T-helper 9 cell (primary cell): ENCODE measurements around the gene OR2T34.
"Not testable (repeated sequence)": the region's sequence is repeated elsewhere in the genome, so short reads cannot be mapped to it uniquely, and the experiment has no call there.

Experiments
- DNase-seq: peaks from one replicate; pipeline ENCODE4 v3.0.0-alpha.2; 2020
- total RNA-seq, 2 donors: gene quantifications; one replicate each; lab custom pipeline; 2026; lab: John Stamatoyannopoulos, UW

OR2T34 gene, protein sequence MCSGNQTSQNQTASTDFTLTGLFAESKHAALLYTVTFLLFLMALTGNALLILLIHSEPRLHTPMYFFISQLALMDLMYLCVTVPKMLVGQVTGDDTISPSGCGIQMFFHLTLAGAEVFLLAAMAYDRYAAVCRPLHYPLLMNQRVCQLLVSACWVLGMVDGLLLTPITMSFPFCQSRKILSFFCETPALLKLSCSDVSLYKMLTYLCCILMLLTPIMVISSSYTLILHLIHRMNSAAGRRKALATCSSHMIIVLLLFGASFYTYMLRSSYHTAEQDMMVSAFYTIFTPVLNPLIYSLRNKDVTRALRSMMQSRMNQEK
- total RNA-seq = 0 reads per million in 2 donors

DNA sequence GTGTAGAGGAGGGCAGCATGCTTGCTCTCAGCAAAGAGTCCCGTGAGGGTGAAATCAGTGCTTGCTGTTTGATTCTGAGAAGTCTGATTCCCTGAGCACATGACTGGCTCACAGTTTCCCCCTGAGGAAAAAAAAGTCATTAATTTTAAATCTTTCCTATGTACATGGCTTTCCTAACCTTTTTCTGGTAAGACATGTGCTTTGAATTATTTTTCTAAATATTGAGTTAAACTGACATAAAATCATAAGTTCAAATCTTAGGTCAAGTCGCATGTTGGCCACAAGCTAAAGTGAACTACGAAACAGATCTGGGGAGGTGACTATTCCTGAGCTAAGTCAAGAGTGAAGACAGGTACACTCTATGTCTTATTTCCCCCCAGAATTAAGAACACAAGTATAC lies at the start of gene OR2T34:
OR2T34 (minus strand) TSS at position 101 of the 400 bp plus-strand sequence; CDS start at position 101, 0 bp downstream.
- DNase-seq = not testable (repeated sequence)

DNA sequence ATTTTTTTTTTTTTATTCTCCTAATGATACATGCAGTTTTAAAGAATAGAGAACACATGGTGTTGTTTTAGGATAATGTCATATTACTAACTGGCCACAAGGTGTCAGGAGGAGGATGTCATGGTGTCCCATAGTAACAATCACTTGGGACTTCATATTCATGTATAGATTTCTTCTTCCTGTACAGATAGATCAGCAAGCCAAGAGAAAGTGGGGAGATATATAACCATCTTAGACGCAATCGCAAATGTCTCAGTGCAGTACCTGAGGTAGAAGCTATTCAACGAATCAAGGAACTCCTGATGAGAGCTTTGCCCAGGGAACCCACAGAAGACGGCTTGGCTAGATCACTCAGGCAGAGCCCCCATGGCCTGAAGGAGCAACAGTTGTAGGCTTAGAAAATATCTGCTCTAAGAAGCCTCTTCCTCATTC lies 48.0 kb upstream of the OR2T34 start:
- no peak for DNase-seq

DNA sequence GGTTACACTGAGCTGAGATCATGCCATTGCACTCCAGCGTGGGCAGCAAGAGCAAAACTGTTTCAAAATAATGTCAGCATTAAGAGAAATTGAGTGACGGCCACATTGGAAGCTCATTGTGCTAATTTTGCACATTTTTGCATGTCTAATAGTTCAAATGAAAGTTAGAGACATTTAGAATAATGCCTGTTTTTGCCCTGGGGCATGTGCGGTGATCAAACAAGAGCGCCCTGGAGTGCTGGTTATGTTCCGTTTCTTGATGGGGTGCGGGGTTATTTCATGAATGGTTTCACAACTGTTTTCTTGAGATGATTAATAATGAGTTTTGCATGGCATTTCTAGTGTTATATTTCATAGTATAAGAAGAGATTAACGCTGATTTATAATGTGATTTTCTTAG lies 47.2 kb upstream of the OR2T34 start:
- no peak for DNase-seq

DNA sequence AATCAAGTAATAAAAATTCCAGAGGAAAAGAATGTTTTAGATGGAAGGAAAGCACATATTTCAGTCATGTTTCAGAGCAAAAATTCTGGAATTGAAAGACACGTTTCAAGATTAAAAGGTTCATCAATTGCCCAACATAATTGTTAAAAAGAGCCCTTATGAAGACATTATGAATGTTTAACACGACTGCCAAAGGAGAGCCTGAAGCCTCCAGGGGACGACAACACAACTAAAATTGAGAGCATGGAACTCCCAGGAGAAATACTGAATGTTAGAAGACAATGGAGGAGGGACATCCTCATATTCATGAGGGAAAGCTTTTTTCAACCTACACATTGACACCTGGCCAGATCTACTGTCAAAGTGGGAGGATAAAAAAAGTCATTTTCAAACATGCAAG lies 44.3 kb upstream of the OR2T34 start:
- peak; percentile 16 for DNase-seq

DNA sequence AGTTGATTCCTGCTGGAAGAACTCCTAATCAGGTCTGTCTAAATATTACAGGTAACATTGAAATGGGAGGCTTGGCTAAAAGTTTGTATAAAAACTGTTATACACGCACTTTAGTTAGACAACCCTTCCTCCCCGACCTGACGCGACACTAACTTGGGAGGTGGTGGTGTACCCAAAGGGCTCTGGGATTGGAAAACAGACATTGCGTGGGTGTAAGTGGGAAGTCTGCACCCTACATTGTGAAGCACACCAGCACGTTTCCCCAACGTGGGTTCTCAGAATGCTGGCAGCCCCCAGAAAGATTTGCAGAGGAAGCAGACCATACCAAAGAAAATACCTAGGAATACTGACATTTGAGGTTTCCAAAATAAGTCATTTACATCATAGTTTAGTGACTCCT lies 43.6 kb upstream of the OR2T34 start:
- no peak for DNase-seq

DNA sequence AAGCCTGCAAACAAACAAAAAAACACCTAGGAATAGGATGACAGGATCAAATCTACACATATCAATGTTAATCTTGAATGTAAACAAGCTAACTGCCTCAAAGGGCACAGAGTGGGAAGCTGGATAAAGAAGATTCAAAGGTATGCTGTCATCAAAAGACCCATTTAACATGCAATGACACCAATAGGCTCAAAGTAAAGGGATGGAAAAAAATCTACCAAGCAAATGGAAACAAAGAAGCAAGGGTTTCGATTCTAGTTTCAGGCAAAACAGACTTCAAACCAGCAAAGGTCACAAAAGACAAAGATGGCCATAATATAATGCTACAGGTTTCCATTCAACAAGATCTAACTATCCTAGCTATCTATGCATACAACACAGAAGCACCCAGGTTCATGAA lies 39.2 kb upstream of the OR2T34 start:
- DNase-seq = no peak

DNA sequence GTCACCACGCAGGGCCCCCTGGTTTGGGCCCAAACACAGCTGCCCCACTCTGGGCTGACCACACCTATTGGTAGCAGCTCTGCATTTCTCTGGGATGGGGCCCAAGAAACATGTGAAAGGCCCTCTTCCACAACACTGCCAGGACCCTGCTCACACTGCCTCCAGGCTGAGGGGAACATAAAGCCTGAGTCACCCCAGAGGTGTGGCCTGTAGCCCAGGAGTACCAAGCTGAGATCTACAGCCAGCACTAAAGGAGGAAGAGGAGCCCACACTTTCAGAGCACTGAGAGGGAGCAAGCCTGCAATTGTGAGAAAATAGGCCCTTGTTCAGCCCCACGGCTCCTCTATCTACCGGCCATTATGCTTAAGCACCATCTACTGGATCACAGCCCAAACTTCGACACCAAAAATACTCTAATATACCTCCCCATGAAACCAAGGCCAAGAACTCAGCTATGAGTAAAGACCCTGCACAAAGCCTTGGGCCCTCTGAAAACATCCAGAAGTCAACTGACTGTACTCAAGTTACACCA lies 37.4 kb upstream of the OR2T34 start:
- no peak for DNase-seq

DNA sequence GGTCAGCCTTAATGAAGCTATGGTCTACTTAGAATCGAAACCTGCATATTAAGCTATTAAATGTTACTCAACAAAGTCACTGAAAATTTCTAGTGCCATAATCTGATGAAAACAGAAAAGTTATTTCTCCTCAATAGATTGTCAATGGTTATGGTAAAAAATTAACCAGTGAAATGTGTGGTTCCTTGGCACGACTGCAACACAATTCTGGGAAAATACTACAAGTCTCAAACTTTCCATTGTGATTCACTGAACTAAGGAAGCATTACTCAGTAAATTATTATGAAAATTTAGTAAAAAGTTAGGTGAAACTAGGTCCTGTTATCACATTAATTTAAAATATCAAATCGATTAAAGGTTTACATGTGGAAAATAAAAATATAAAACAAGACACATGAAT lies 35.7 kb upstream of the OR2T34 start:
- no peak for DNase-seq

DNA sequence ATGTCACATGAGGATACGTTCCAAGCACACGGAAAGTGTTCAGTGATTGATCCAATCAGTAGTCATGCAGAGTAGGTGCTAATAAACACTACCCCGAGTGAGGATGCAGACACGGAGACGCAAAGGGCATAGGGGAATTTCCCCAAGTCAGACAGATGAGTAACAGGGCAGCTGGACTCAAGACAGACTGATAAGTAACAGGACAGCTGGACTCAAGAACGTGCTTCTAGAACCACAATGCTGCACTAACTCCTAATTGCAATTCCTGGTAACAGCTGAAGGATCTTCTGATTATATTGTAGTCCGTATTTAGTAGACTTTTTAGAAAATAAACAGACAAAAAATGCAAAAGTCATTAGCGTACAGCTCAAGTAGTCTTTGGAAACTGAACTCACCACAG lies 24.8 kb upstream of the OR2T34 start:
- no peak for DNase-seq

DNA sequence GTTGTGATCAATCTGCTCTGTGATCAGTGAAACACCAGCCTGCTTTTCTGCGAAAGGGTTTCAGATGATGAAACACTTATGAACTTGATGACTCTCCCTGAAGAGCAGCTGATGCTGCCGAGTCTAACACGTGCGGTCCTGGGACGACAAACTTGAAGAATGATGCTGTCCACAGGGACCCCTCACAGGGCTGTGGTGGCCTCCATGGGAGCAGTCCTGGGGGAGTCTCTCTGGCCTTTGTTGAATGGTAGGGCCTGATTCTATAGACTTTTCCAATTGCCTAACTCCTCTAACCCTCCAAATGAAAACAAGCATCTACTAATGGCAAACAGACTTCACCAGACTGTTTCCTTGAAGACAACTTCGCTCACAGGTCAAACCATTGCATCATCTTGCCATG lies 23.0 kb upstream of the OR2T34 start, which contains the start of gene OR2T10:
OR2T10 (minus strand) TSS at position 112 of the 400 bp plus-strand sequence. CDS start 3,932 bp downstream, outside the sequence.
- no peak for DNase-seq

DNA sequence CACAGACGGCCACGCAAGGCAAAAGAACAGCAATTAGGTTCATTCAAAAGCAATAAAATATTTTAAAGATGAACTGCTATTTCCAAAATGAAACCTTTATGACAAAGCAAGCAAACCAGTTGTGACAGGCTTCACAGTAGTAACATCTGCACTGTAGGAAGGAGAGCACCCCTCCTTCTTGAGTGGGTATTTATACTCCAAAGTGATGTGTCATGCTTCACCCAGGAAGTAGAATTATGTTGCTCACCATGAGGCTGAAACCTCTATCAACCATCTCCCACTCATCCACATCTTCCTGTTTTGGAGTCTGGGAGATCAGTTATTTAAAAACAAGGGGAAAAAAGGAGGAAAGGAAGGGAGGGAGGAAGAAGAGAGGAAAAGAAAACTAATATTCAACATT lies 22.1 kb upstream of the OR2T34 start:
- no peak for DNase-seq

DNA sequence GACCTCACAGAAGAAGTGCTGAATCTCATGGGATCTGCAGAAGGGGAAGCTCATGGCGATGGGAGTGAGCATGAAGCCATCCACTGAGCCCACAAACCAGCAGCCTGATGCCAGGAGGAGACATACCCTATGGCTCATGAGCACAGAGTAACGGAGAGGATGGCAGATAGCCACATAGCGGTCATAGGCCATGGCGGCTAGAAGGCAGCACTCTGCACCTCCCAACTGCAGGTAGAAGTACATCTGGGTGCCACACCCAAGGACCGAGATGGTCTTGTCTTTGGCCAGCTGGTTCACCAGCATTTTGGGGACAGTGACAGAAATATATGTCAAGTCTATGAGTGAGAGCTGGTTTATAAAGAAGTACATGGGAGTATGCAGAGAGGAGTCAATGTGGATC lies 18.7 kb upstream of the OR2T34 start:
- DNase-seq = no peak

DNA sequence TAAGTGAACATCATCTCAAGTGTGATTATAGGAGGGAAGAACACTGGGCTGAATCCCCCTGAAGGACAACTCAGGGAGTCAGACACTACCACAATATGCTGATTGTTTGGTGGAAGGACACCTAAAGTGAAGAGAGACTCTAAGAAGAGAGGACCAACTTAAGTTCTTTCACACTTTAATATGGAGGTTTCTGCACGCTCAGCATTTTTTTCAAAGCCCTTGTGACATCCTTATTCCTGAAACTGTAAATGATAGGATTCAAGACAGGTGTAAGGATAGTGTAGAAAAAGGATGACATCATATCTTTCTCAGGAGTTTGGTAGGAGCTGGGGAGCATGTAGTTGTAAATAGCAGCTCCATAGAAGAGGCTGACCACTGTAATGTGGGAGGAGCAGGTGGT lies 18.1 kb upstream of the OR2T34 start:
- DNase-seq = no peak

DNA sequence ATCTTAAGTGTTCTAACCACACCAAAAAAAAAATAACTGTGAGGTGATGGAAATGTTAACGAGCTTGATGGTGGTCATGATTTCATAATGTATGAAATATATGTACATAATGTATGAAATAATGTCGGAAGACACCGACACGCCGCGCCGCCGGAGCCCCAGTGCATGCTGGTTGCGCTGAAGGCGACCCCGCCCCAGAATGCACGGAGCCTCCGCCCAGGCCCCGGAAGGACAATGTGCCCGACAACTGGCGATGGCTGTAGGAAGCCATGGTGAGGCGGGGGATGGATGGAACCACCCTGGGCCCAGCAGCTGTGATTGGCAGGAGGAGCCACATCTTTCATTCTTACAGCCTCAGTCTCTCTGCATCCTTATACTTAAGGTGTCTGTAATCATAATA lies 15.5 kb upstream of the OR2T34 start:
- no peak for DNase-seq

DNA sequence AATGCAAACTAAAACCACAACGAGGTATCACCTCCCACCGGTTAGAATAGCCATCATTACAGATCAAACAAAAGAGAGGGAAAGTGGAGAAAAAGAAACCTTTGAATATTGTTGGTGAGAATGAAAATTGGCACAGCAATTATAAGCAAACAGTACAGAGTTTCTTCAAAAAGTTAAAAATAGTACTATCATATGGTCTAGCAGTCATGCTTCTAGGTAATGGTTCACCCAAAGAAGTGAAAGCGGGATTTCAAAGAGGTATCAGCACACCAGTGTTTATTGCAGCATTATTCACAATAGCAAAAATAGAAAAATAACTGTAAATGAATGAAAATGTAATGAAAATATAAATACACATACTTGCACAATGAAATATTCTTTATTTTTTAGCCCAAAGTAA lies 14.8 kb upstream of the OR2T34 start:
- no peak for DNase-seq

DNA sequence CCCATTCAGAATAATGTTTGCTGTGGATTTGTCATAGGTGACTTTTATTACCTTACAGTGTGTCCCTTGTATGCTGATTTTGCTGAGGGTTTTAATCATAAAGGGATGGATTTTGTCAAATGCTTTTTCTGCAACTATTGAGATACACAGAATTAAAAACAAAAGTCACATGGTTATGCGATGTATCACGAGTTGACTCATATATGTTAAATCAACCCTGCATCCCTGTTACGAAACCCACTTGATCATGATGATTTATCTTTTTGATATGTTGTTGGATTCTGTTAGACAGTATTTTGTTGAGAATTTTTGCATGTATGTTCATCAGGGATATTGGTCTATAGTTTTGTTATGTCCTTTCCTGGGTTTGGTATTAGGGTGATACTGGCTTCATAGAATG lies 10.7 kb upstream of the OR2T34 start:
- no peak for DNase-seq

DNA sequence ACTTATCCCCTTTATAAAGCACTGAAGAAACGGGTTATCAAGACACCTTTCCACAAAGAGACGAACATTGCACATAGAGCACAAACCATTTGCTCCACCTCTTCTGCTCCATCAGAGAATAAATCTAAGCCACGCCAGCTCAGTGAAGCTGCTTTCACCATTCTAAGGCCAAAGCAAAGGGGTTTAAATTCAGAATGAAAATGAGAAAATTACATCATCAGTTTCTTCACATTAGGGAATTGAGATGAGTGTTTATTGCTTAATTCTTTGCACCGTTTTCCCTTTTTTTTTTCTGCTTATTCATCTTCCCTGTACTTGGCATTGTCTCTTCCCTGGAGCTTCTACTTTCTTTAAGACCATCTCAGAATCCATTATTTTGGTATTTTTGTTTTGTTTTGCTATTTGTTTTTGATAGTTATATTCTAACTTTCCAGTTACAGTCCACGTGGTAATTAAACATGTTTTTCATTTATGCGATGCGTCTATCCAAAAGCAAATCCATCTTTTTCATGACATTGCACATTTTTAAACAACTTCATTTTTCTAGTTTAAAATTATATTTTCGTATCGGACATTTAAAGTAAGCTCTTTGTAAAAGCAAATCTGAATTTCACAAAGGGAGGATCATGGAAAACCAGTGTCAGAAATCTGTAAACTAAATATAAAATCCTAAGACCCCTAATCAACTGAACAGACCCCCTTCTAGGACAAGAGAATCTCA lies 1.9 kb upstream of the OR2T34 start:
- DNase-seq = no peak

DNA sequence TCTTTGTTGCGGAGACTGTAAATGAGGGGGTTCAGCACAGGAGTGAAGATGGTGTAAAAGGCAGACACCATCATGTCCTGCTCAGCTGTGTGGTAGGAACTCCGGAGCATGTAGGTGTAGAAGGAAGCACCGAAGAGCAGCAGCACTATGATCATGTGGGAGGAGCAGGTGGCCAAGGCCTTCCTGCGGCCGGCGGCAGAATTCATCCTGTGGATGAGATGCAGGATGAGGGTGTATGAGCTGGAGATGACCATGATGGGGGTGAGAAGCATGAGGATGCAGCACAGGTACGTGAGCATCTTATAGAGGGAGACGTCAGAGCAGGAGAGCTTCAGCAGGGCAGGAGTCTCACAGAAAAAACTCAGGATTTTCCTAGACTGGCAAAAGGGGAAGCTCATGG lies 701 bp downstream of the OR2T34 start:
- not testable (repeated sequence) for DNase-seq

DNA sequence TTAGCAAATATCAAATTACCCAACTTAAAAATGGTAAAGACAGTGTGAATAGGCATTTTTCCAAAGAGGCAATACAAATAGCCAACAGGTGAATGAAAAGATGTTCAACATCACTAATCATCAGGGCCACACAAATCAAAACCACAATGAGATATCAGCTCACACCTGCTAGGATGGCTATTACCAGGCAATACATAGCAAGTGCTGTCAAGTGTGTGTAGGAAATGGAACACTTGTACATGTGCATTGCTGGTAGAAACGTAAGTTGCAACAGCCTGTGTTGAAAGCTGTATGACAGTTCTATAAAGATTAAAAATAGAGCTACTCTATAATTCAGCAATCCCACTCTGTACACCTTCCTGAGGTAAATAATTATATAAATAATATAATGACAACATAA lies 2.5 kb downstream of the OR2T34 start:
- not testable (repeated sequence) for DNase-seq

DNA sequence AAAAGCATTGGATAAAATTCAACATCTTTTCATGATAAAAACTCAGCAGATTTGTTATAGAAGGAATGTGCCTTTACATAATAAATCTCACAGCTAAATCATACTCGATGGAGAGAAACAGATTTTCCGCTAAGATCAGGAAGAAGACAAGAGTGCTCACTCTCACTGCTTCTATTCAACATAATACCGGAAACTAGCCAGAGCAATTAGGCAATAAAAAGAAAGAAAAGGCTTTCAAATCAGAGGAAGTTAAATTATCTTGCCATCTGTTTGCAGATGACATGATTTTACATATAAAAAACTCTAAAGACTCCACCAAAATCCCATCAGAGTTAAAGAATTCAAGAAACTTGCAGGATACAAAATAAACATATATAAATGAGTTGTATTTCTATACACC lies 3.7 kb downstream of the OR2T34 start:
- not testable (repeated sequence) for DNase-seq

DNA sequence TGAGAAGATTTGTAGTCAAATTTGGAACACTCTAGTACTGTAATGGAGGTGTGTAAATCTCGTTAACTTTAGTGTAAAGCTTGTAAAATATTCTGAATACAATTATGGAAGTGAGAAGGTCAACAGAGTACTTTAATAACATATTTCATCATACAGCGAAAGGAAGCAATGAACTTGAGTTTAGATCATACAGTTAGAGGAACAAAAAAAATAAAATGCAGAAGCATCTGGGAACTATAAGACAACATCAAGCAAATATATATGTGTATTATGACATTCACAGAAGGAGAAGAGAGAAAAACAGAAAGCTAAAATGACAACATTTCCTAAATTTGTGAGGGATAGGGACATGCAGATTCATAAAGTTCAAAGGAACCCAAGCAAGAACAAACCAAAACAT lies 5.5 kb downstream of the OR2T34 start:
- DNase-seq = not testable (repeated sequence)

DNA sequence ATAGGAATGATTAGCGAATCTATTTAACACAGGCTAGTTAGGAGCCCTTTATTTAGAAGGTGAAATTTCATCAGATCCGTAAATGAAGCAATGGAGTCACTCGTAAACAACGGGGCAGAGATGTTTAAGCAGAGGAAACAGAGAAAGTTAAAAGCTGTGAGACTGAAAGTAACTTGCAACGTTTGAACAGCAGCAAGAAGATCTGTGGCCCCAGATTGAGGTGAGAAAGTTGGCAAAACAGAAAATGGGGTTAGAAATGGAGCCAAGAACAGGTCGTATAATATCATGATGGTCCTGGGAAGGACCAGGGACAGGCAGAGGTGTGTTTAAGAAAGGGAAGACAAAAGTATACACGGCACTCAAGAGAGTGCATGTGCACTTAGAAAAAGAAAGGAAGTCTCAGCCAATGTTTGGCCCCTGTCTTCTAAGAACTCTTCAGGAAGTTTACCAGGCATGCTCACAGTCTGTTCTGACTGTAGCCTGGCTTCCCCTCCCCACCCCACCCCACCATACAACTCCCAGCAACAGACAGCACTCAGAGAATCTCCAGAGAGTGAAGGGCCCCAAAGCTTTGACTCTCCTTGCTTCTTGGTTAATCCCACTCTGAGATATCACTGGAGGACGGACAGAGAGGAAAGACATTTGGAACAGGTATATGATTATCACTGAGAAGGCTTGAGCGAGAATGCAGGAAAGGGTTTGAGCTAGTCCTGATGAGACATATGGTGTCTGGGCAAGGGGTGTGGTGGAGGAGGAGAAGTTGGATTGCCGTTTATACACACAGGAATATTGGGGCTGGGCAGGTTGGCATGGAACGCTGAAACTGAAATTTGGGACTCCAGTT lies 8.8 kb downstream of the OR2T34 start:
- DNase-seq = not testable (repeated sequence)

DNA sequence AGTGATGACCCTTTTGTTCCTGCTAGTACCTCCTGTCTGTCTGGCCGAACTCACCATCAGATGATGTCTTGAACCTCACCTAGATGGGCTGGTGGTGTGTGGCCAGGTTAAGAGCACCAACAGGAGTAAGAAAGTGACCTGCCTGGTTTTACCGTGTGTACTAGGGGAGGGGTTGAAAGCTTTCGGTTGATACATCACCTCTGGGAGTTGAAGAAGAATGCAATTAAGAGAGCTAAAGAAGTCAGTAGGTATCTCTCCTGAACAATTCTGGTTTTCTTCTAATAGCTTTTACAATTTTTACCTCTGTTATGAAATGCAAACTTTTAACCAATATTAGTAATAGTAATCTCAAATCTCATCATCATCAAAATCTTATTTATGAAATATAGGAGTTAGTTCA lies 11.9 kb downstream of the OR2T34 start, which contains the start of gene OR2T29:
OR2T29 (minus strand) TSS at position 101 of the 400 bp plus-strand sequence. CDS start 3,281 bp downstream, outside the sequence.
- DNase-seq = not testable (repeated sequence)
